ENCODE results near the gene PPP1R18.
"Not testable (repeated sequence)": the region's sequence is repeated elsewhere in the genome, so short reads cannot be mapped to it uniquely, and the experiment has no call there.

Gene PPP1R18

GRCh38 chr6:30666300-30666699 is 20.1 kb downstream of the PPP1R18 start:
- peaks cover 34% of the 10 kb centered on the region for H3K4me1 Mint-ChIP-seq
- H3K9me3 Mint-ChIP-seq, H3K4me3 Mint-ChIP-seq, H3K27me3 Mint-ChIP-seq: not testable (repeated sequence)
- peak in 1 of 2 donors; percentile 56 for DNase-seq
- peak overlapping the region; percentile 78 to 87 for H3K27ac Mint-ChIP-seq
- ATAC-seq = peak; percentile 85

GRCh38 chr6:30664994-30665767 is 21.3 kb downstream of the PPP1R18 start:
- ATAC-seq = no peak
- no peak overlapping the region for H3K4me3 Mint-ChIP-seq
- no peaks in the 10 kb centered on the region for H3K9me3 Mint-ChIP-seq
- peaks cover 24% of the 10 kb centered on the region for H3K4me1 Mint-ChIP-seq
- no peaks in the 10 kb centered on the region for H3K27me3 Mint-ChIP-seq
- H3K27ac Mint-ChIP-seq = peak overlapping the region; percentile 63 to 78
- DNase-seq = no peak

DNA sequence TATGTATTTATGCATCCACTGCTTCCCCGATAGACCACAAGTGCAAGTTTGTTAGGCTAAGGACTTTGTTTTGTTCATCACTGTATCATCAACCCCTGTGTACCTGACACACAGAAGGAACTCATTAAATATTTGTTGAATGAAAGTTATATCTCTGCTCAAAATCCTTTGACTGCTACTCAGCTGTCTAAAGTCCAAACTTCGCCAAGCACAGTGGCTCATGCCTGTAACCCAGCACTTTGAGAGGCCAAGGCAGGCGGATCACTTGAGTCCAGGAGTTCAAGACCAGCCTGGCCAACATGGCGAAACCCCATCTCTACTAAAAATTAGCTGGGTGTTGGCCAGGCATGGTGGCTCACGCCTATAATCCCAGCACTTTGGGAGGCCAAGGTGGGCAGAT is 28.5 kb downstream of the PPP1R18 start:
- not testable (repeated sequence) for H3K27me3 Mint-ChIP-seq, H3K4me1 Mint-ChIP-seq, H3K4me3 Mint-ChIP-seq, ATAC-seq, H3K9me3 Mint-ChIP-seq, DNase-seq
- peak overlapping the region; percentile 28 to 55 for H3K27ac Mint-ChIP-seq

GRCh38 chr6:30657454-30657853 is 29.0 kb downstream of the PPP1R18 start:
- no peaks in the 10 kb centered on the region for H3K27me3 Mint-ChIP-seq
- H3K27ac Mint-ChIP-seq = peak overlapping the region in 1 of 2 donors; percentile 55
- ATAC-seq = no peak
- no peaks in the 10 kb centered on the region for H3K4me1 Mint-ChIP-seq
- DNase-seq = no peak
- H3K9me3 Mint-ChIP-seq = no peaks in the 10 kb centered on the region
- no peak overlapping the region for H3K4me3 Mint-ChIP-seq

DNA sequence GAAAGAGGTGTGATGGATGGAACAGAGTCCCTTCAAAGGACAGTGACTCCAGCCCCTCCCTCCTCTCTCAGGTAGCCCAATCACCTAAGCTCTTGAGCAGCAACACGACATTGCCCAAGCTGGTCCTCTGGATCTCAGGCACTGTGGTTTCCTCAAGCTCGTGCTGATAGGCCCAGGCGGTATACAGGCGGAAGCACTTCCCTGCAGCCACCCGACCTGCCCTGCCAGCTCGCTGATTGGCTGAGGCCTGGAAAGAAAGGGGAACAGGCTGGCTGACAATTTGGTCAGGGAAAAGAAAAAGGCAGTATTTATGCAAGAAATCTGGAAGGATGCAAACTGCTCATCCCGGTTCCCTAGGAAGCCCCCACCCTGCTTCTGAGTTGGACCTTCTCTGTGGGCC is 29.9 kb downstream of the PPP1R18 start:
- ATAC-seq = no peak
- Mint-ChIP-seq H3K27me3 (no peaks in the 10 kb centered on the region), H3K4me3 (no peak overlapping the region), H3K4me1 (no peaks in the 10 kb centered on the region), H3K27ac (no peak overlapping the region), H3K9me3 (no peaks in the 10 kb centered on the region)
- DNase-seq = no peak

- no peaks in the 10 kb centered on the region for H3K27me3 Mint-ChIP-seq
- no peak for DNase-seq
- peak overlapping the region in 1 of 2 donors; percentile 9 for H3K27ac Mint-ChIP-seq
- H3K9me3 Mint-ChIP-seq = no peaks in the 10 kb centered on the region
- no peaks in the 10 kb centered on the region for H3K4me1 Mint-ChIP-seq
- no peak overlapping the region for H3K4me3 Mint-ChIP-seq
- no peak for ATAC-seq
Measured at GRCh38 chr6:30655743-30656094, 30.7 kb downstream of the PPP1R18 start.

- Mint-ChIP-seq H3K4me3 (no peak overlapping the region), H3K9me3 (no peaks in the 10 kb centered on the region), H3K4me1 (no peaks in the 10 kb centered on the region), H3K27me3 (no peaks in the 10 kb centered on the region), H3K27ac (peak overlapping the region in 1 of 2 donors; percentile 9)
- DNase-seq (no peak), ATAC-seq (no peak)
Measured at GRCh38 chr6:30654798-30655742, 31.4 kb downstream of the PPP1R18 start.

DNA sequence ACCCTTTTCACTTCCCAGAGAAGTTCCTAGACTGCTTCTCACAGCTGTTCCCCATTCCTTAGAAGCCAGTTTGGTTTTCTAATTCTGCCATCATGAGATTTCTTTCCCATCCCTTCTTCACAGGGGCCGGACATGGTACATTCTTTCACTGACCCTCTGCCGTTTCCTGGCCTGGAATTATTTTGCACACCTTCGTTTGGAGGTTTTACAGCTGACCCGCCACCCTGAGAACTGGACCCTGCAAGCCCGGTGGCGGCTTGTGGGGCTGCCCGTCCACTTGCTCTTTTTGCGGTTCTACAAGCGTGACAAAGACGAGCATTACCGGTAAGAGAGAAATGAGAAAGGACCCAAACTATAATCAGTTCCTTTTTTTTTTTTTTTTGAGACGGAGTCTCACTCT is 35.3 kb downstream of the PPP1R18 start:
- no peak overlapping the region for H3K4me3 Mint-ChIP-seq
- H3K27me3 Mint-ChIP-seq = no peaks in the 10 kb centered on the region
- H3K9me3 Mint-ChIP-seq = no peaks in the 10 kb centered on the region
- H3K4me1 Mint-ChIP-seq = peaks cover 19% of the 10 kb centered on the region
- DNase-seq = no peak
- H3K27ac Mint-ChIP-seq = peak overlapping the region in 1 of 2 donors; percentile 74
- no peak for ATAC-seq

DNA sequence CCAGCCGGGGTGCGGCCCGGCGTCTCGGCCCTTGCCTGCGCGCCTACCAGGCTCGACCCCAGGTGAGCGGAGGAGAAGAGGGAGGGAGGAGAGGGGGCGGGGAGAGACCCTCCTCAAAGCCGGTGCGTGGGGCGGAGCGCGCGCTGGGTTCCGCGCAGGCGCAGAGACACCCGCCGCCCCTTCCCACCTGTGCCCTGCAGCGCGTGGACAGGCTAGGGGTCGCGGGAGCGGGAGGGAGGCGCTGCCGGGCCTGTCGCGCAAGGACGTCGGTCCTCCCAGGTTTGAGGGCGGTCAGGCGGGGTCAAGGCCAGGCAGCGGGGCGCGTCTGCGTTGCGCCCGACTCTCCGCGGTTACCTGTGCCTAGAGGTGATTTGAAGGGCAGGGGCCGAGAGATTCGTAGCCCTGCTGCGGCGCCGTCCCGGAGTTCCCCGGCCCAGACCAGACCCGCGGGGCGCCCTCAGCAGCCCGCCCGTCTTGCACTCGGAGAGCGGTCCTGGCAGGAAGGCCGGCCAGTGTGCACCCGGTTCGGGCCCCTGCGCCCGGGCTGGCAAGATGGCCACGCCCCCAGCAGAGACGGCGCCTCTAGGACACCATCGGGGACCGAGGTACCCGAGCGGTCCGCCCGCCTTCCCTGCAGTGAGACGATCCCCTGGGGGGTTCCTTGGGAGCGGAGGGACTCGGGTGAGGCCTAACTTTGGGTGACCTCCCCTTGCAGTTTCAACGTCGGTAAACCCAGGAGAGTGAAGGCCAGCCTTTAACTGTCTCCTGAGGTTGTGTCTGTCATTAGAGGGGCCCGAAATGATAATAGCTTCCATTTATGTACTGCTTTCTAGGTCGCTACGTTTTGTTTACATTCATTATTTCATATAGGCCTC is 39.0 kb downstream of the PPP1R18 start:
- H3K4me3 Mint-ChIP-seq = peak overlapping the region; percentile 91
- H3K27me3 Mint-ChIP-seq = no peaks in the 10 kb centered on the region
- peak overlapping the region; percentile 95 to 96 for H3K27ac Mint-ChIP-seq
- DNase-seq (peak; percentile 83), ATAC-seq (peak; percentile 87)
- peaks cover 27% of the 10 kb centered on the region for H3K4me1 Mint-ChIP-seq
- no peaks in the 10 kb centered on the region for H3K9me3 Mint-ChIP-seq

DNA sequence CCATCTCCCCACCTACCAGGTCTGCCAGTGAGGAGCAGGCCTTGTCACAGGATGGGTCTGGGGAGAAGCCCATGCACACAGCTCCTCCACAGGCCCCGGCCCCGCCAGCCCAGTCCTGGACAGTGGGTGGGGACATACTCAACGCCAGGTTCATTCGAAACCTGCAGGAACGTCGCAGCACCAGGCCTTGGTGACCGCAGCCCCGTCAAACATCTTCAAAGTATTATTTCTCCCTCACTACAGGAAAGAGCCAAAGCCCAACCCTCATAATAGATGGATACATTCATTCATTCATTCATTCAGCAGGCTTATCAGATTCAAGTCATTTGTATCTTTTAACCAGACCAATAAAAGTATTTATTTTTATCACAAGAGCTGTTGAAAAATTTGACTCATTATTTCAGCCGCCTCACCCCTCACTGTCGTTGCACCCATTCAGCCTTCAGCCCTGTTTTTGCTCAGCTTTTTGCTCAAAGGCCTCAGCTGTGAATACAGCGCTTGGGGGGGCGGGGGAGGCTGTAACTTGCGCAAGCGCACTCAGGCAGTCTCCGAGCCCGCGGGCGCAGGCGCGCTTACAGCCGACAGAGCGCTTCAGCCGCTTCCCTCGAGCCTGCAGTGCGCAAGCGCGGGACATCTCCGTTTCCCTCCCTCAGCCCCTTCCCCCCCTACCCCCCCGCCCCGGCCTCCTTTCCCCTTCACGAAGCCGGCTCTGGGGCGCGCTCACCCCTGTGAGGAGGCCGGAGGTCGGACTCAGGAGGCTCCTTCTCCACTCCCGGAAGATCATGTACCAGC is 39.8 kb downstream of the PPP1R18 start, which contains the start of gene C6orf136:
C6orf136 (plus strand) TSS at position 684 of the 792 bp plus-strand sequence; CDS start at position 783, 99 bp downstream.
- Mint-ChIP-seq H3K27ac (peak within 1 kb of the TSS; percentile 95 to 96), H3K9me3 (no peaks in the 10 kb centered on the region), H3K27me3 (no peaks in the 10 kb centered on the region), H3K4me1 (peaks cover 32% of the 10 kb centered on the region), H3K4me3 (peak within 1 kb of the TSS; percentile 91)
- peak; percentile 86 for ATAC-seq
- peak; percentile 88 to 93 for DNase-seq

GRCh38 chr6:30645989-30646388 is 40.5 kb downstream of the PPP1R18 start:
- Mint-ChIP-seq H3K4me1 (peaks cover 37% of the 10 kb centered on the region), H3K27ac (no peak overlapping the region), H3K4me3 (peak overlapping the region; percentile 91), H3K27me3 (no peaks in the 10 kb centered on the region), H3K9me3 (no peaks in the 10 kb centered on the region)
- ATAC-seq (no peak), DNase-seq (no peak)

DNA sequence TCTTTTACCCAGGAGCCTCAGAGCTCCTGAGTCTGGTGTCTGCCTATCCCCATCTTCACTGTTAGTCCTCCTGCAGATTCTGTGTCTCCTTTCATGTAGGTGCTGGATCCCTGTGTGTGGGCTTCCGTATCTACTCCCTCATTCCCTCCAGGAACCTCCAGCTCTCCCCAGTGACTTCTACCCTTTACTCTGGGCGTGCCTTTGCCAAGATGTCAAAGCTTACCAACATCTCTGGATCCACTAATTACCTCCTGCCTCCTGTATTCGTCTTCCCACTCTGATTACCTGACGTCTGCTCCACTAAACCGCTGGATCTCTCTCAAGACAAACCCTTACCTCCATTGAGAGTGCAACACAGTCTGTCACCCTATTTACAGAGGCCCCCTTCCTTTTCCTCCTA is 41.7 kb downstream of the PPP1R18 start:
- no peak overlapping the region for H3K4me3 Mint-ChIP-seq
- no peaks in the 10 kb centered on the region for H3K27me3 Mint-ChIP-seq
- no peaks in the 10 kb centered on the region for H3K9me3 Mint-ChIP-seq
- ATAC-seq (no peak), DNase-seq (no peak)
- H3K27ac Mint-ChIP-seq = no peak overlapping the region
- H3K4me1 Mint-ChIP-seq = peaks cover 46% of the 10 kb centered on the region

DNA sequence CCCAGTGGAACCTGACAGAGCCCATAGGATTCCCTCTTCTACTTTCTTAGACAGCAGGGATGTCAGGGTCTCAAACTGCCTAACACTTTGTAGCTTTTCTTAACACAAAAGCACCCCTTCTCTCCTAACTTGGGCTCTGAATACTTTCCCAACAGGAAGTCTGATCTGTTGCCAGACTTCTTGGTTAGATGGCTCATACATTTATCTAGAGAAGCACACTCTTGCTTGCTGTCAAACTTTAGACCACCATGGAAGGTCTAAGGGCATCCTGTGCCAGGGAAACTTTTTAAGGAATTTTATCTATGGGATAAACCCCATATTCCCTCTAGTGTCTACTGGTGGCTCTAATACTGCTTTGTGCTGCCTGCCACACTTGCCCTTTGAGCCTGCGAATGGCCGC is 42.8 kb downstream of the PPP1R18 start:
- Mint-ChIP-seq H3K27me3 (no peaks in the 10 kb centered on the region), H3K27ac (no peak overlapping the region)
- no peak for DNase-seq

DNA sequence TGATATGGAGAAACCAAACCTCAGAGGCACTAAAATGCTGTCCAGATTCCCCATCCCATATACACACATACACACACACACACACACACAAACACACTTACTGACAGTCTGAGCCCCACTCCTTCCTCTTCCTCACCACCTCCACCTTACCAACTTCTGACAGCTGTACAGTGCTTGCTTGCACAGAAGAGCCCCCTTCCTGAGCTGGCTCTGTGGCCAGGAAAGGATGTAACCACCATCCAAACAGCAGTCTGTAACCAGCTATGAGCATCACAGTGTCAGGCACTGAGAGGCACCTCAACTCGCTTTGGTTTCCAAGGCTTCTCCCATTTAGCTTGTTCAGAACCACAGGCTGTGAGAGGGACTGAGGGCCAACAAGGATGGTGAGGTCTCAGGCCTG is 45.4 kb downstream of the PPP1R18 start:
- DNase-seq = no peak
- ATAC-seq = peak; percentile 58
- H3K4me3 Mint-ChIP-seq = no peak overlapping the region
- no peaks in the 10 kb centered on the region for H3K9me3 Mint-ChIP-seq
- H3K27me3 Mint-ChIP-seq = no peaks in the 10 kb centered on the region
- H3K4me1 Mint-ChIP-seq = peaks cover 27% of the 10 kb centered on the region
- H3K27ac Mint-ChIP-seq = peak overlapping the region in 1 of 2 donors; percentile 74

More for the DNA sequence above, 42.8 kb downstream of the PPP1R18 start:
- ATAC-seq = no peak
- Mint-ChIP-seq H3K4me1 (peaks cover 35% of the 10 kb centered on the region), H3K9me3 (no peaks in the 10 kb centered on the region), H3K4me3 (no peak overlapping the region)
